ENCODE data around the gene LRRC51.

The LRRC51 gene

DNA sequence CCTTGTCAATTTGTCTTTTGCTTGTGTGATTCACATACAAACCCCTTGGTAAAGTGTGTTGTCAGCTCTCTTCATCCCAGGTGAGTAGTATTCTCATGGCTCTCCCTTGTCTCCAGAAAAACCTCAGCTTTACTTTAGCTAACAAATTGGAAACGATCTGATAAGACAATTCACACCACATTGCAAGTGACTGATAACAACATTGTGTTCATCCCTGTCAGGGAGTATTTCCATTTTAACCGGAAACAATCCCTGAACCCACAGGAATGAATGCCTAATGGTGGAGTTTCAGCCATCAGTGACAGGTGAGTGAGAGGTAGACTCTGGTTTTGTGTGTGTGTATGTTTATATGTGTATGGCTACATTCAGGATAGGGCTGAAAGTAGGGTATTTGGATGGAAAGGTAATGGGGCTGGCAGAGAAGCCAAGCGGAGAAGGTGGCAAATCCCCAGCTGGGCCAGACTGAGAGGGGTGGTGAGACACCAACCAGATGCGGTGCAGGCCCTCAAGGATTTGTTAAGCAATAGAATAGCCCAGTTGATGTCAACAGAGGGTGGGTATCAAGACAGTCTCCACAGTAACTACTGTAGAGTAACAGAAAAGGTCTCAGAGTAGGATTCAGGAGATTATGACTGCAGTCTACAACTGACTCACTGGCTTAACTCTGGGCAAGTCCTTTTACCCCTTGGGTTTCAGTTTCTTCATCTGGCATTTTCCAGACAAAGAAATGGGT, 7.6 kb downstream of the LRRC51 start:
- DNase-seq (ENCODE audit: low read depth): no peak
- H3K4me3 ChIP-seq (ENCODE audit: low read depth, low read length): no peak overlapping the region
- no peak for TF ChIP-seq POLR2A (IDR thresholded peaks at IDR 0.05; ENCODE audit: extremely low read depth, insufficient read length)
- TF ChIP-seq, protein P1, sequence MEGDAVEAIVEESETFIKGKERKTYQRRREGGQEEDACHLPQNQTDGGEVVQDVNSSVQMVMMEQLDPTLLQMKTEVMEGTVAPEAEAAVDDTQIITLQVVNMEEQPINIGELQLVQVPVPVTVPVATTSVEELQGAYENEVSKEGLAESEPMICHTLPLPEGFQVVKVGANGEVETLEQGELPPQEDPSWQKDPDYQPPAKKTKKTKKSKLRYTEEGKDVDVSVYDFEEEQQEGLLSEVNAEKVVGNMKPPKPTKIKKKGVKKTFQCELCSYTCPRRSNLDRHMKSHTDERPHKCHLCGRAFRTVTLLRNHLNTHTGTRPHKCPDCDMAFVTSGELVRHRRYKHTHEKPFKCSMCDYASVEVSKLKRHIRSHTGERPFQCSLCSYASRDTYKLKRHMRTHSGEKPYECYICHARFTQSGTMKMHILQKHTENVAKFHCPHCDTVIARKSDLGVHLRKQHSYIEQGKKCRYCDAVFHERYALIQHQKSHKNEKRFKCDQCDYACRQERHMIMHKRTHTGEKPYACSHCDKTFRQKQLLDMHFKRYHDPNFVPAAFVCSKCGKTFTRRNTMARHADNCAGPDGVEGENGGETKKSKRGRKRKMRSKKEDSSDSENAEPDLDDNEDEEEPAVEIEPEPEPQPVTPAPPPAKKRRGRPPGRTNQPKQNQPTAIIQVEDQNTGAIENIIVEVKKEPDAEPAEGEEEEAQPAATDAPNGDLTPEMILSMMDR (IDR thresholded peaks at IDR 0.05; ENCODE audit: low read depth, low read length): no peak
- TF ChIP-seq, protein P2, sequence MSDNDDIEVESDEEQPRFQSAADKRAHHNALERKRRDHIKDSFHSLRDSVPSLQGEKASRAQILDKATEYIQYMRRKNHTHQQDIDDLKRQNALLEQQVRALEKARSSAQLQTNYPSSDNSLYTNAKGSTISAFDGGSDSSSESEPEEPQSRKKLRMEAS (IDR thresholded peaks at IDR 0.05; ENCODE audit: low read depth, low read length): no peak
- no peak for TF ChIP-seq MYC (IDR thresholded peaks at IDR 0.05; ENCODE audit: low read depth, low read length)

DNA sequence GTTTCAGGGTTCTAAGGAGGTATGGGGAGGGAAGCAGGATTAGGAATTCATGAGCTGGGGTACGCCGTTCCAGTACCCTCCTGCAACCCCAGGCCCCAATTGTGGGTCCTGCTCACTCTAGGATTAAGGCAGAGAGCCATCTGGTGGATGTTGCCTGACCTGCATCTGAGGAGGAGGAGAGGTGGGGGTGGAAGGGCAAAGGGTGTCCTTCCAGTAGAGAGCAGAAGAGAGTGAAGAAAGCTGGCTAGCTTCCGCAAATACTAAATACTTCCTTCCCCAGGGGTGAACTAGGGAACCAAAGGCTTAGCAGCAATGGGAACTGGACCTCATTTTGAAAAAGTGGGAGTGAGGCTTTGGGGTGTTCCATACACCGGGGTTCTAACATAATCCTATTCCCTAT, 10.6 kb downstream of the LRRC51 start:
- TF ChIP-seq, protein P2 (IDR thresholded peaks at IDR 0.05; ENCODE audit: low read depth, low read length): no peak
- TF ChIP-seq, protein P1 (IDR thresholded peaks at IDR 0.05; ENCODE audit: low read depth, low read length): peak; percentile 92
- peak; percentile 80 for DNase-seq (ENCODE audit: low read depth)

DNA sequence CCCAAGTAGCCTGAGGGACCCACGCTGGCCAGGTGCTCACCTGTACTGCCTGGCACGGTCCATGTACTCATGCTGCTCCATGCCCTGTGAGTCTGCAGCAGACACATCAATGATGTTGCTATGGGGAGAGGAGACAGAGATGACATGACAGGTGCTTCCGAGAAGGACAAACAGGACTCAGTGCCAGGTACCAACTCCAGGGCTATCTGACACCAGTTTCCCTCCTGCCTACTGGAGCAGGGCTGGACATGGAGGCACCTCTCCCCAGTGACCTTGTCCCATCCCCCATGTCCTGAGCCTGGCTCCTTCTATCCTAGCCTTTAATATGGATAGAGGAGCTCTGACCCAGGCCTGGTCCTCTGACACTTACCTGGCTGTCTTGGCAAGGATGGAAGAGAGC, 18.1 kb downstream of the LRRC51 start:
- TF ChIP-seq, protein P2 (IDR thresholded peaks at IDR 0.05; ENCODE audit: low read depth, low read length): no peak
- TF ChIP-seq, protein P1 (IDR thresholded peaks at IDR 0.05; ENCODE audit: low read depth, low read length): no peak
- TF ChIP-seq MYC (IDR thresholded peaks at IDR 0.05; ENCODE audit: low read depth, low read length) (no peak), POLR2A (IDR thresholded peaks at IDR 0.05; ENCODE audit: extremely low read depth, insufficient read length) (no peak)
- no peak for DNase-seq (ENCODE audit: low read depth)
- H3K4me3 ChIP-seq (ENCODE audit: low read depth, low read length): no peak overlapping the region

More for the DNA sequence above, 10.6 kb downstream of the LRRC51 start:
- no peak overlapping the region for H3K4me3 ChIP-seq (ENCODE audit: low read depth, low read length)

DNA sequence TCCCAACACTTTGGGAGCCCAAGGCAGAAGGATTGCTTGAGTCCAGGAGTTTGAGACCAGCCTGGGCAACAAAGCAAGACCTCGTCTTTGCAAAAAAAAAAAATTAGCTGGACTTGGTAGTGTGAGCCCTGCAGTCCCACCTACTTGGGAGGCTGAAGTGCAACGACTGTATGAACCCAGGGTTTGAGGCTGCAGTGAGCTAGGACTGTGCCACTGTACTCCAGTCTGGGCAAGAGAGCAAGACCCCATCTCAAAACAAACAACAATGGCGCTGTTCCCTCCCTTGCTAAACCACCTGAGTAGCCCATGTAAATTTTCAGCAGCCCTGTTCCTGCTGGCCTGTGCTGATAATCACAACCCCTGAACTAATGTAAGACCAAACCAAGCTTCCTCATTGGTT, 19.4 kb downstream of the LRRC51 start:
- no peak for DNase-seq (ENCODE audit: low read depth)
- TF ChIP-seq, protein P2 (IDR thresholded peaks at IDR 0.05; ENCODE audit: low read depth, low read length): no peak
- TF ChIP-seq POLR2A (IDR thresholded peaks at IDR 0.05; ENCODE audit: extremely low read depth, insufficient read length) (no peak), MYC (IDR thresholded peaks at IDR 0.05; ENCODE audit: low read depth, low read length) (no peak)
- TF ChIP-seq, protein P1 (IDR thresholded peaks at IDR 0.05; ENCODE audit: low read depth, low read length): no peak
- peak overlapping the region; percentile 90 for H3K4me3 ChIP-seq (ENCODE audit: low read depth, low read length)

DNA sequence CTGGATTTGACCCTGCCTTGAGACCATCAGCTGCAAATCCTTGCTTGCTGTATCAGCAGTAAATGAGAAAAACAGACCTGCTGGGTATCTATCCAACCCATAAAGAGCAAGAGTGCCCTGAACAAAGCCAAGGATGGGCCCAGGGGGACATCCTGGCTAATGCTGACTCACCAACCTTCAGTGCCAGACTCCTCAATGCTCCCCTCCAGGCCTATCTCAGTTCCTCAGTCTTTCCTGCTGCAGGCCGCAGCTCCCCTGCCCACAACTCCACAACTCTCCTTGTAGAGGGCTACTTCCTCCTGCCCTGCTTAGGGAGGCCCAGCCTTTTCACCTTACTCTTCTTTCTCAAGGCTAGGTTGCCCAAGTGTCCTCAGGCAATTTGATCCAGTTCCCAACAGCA, 19.8 kb downstream of the LRRC51 start:
- DNase-seq (ENCODE audit: low read depth): peak; percentile 96
- TF ChIP-seq POLR2A (IDR thresholded peaks at IDR 0.05; ENCODE audit: extremely low read depth, insufficient read length): no peak
- TF ChIP-seq, protein P2 (IDR thresholded peaks at IDR 0.05; ENCODE audit: low read depth, low read length): no peak
- TF ChIP-seq, protein P1 (IDR thresholded peaks at IDR 0.05; ENCODE audit: low read depth, low read length): no peak
- H3K4me3 ChIP-seq (ENCODE audit: low read depth, low read length): peak overlapping the region; percentile 90

Measured in NB4 (cell line).